MM.1S (cell line): ENCODE data around the gene FIG4.

ENCODE experiments used
- CTCF ChIP-seq: fragments of 300-600 bp; sonication (generic); IDR thresholded peaks from 2 replicates; pipeline ENCODE4 v1.5.1; 2016; ENCODE audit warnings: antibody characterized with exemption, low read length, mixed read lengths
- EZH2 ChIP-seq: fragments of 300-600 bp; sonication (generic); optimal IDR thresholded peaks from 2 replicates; pipeline ENCODE3; 2017; ENCODE audit warnings: low read depth, mild to moderate bottlenecking, antibody characterized with exemption, low read length, mixed read lengths
- EZH2phosphoT487 ChIP-seq: fragments of 300-600 bp; sonication (generic); IDR thresholded peaks from 2 replicates; pipeline ENCODE4 v1.6.1; 2018; ENCODE audit warnings: antibody characterized with exemption, low read length

GRCh38 chr6:109722011-109722410 lies 30.9 kb downstream of the FIG4 start:
- no peak for TF ChIP-seq EZH2phosphoT487
- no peak for TF ChIP-seq CTCF
- TF ChIP-seq EZH2 = no peak
